HG03039 (cell line): ENCODE results near the gene EPC1.
"Not testable (repeated sequence)": the region's sequence is repeated elsewhere in the genome, so short reads cannot be mapped to it uniquely, and the experiment has no call there.

Experiments
- ATAC-seq: cut with Tn5 transposase; IDR thresholded peaks from one replicate; pipeline ENCODE4 v1.9.1; 2021; ENCODE audit warnings: mild to moderate bottlenecking, moderate library complexity; ENCODE audit not compliant: unreplicated experiment

EPC1 gene, protein sequence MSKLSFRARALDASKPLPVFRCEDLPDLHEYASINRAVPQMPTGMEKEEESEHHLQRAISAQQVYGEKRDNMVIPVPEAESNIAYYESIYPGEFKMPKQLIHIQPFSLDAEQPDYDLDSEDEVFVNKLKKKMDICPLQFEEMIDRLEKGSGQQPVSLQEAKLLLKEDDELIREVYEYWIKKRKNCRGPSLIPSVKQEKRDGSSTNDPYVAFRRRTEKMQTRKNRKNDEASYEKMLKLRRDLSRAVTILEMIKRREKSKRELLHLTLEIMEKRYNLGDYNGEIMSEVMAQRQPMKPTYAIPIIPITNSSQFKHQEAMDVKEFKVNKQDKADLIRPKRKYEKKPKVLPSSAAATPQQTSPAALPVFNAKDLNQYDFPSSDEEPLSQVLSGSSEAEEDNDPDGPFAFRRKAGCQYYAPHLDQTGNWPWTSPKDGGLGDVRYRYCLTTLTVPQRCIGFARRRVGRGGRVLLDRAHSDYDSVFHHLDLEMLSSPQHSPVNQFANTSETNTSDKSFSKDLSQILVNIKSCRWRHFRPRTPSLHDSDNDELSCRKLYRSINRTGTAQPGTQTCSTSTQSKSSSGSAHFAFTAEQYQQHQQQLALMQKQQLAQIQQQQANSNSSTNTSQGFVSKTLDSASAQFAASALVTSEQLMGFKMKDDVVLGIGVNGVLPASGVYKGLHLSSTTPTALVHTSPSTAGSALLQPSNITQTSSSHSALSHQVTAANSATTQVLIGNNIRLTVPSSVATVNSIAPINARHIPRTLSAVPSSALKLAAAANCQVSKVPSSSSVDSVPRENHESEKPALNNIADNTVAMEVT

GRCh38 chr10:32346551-32347362 is at the start of gene EPC1:
Gene EPC1 (minus strand): TSS chr10:32347158. CDS start chr10:32346915, 243 bp downstream.
- peak; percentile 56 for ATAC-seq

GRCh38 chr10:32393911-32394310 is 47.0 kb upstream of the EPC1 start:
- no peak for ATAC-seq

DNA sequence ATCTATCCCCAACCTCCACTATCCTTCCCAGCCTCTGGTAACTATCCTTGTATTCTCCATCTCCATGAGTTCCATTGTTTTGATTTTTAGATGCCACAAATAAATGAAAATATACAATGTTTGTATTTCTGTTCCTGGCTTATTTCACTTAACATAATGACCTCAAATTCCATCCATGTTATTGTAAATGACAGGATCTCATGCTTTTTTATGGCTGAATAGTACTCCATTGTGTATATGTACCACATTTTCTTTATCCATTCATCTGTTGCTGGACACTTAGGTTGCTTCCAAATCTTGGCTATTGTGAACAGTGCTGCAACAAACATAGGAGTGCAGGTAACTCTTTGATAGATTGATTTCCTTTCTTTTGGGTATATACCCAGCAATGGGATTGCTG is 45.3 kb upstream of the EPC1 start:
- not testable (repeated sequence) for ATAC-seq

DNA sequence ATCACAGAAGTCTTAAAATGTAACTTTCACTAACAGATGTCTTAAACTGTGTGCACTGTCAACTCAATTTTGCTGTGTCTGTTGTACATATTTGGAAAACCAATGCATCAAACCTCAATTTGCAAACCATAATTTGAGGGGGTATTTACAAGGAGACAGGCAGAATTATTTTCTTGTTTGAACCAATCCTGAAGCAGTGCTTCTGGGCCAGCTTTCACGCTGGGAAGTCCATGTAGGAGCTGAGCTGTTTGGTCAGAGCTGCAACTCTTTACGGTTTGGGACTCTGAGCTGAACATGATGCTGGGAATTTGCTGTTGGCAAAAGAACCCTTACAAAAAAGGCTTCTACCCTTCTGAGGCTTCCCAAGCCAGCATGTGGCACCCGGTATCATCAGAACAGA is 43.2 kb upstream of the EPC1 start:
- ATAC-seq = no peak

DNA sequence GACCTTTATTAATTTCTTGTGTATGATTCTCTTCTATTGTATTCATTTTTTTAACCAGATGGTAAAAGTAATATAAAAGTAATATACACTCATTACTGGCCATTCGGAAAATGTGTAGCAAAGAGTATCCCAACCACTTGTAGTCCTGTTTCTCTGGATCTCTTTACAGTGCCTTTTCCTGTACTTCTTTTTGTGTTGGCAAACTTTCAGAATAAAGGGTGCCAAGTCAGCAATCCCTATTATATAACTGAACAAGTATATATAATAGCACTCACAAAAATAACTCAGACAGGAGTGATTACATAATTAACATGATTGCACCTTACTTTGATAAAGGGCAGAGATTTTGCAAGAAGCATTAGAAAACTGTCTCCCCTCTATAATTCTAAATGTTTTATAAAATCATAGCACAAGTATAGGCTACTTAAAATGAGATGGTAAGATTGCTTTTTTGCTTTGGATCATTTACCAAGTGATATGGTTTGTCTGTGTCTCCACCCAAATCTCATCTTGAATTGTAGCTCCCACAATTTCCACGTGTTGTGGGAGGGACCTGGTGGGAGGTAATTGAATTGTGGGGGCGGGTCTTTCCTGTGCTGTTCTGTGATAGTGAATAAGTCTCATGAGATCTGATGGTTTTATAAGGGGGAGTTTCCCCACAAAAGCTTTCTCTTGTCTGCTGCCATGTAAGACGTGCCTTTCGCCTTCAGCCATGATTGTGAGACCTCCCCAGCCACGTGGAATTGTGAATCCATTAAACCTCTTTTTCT is 41.5 kb upstream of the EPC1 start:
- no peak for ATAC-seq

DNA sequence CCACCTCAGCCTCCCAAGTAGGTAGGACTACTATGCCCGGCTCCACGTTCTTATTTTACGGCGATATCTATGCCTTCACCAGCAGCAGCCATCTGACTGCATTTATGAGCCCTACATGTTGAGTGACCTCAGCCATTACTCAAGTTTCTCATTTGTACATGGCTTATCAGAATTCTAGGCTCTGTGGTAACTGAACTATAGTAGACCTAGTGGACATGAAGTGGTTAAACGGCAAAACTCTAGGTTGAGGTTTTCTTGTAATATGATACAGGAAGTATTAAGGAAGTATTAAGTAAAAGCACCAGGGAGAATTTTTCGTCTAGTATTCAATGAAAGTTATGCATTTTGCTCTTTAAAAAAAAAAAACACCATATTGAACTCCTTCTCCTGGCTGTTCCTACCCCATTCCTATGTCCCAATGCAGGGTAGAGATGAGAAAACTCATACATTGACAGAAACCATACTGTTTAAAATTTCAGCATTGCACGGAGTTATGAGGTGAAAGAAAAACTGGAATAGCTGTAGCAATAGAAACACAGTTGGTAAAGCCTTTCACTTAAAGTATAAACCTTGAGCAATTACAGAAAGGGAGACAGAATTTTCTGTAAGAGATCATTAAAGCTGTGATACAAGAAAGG is 39.8 kb upstream of the EPC1 start:
- no peak for ATAC-seq

DNA sequence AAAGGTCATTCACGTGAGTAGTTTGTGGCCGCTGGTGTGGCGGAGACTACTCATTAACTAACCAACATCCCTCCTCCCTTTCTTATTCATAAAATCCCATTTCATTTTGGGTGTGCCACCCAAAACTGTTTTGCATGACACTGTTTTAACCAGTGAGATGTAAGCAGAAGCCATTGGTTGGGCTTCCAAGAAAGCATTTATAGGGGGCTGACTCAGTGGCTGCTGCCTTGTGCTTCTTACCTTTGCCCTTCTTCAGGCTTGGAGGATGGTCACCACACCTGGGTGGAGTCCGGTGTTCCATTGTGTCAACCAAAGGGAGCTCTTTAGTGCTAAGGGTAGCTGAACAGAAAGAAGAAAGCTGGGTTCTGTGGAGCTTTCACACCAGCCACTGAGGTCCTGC is 37.2 kb upstream of the EPC1 start:
- ATAC-seq = no peak

- no peak for ATAC-seq
Measured at GRCh38 chr10:32381165-32381564, 34.2 kb upstream of the EPC1 start.

DNA sequence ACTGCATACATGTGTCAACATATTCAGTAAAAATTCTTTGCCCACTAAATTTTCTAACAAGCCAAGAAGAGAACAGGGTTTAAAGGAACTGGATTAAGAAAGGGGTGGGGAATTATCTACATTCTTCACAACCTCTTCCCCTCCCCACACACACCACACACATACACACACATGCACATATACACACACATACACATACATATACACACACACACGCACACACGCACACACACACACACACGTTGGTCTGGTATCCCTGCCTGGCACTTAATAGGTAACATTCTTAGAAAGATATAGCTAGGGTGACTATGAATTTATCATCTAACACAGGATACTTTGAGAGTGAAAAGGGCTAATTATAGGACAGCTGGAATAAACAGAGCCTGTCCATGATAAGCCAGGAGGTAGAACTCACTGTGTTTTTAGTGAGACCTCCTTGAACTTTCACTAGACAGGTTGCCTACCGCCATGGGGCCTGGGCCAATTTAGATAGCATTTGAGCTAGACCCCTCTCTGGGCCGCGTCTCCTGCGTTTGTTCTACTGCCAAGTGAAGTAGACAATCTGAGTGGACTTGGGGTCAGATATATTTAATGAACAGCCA is 33.1 kb upstream of the EPC1 start:
- no peak for ATAC-seq

DNA sequence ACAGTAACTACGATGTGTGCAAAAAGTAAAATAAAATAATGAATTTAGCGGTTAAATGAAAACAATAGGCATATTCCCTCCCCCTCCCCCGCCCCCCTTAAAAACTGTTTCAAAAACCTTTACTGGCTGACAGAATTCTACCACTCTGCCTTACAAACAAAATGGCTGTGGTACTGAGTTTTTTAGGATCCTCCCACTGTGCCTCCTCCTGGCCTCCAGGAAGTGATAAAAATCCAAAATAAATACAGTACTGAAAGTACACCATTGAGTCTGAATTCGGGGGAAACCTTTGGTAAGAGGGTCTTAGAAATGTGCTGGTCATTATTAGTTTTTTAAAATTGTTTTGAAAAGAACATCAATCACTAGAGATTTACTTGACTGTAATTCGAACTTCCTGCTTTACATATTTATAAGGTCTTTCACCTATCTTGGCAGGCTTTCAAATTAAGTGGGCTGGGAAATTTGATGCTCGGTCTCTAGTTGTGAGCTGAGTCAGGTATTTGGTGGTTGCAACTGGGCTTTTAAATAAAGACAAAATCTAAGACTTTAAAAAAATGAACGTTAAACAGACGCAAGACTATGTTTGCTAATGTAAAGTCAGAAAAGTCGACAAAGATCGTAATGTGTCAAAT is 32.5 kb upstream of the EPC1 start:
- ATAC-seq = no peak

- peak; percentile 96 for ATAC-seq
Measured at GRCh38 chr10:32378363-32379317, 31.7 kb upstream of the EPC1 start.

- no peak for ATAC-seq
Measured at GRCh38 chr10:32377458-32378259, 30.7 kb upstream of the EPC1 start.

- ATAC-seq = no peak
Measured at GRCh38 chr10:32376771-32377170, 29.8 kb upstream of the EPC1 start.

DNA sequence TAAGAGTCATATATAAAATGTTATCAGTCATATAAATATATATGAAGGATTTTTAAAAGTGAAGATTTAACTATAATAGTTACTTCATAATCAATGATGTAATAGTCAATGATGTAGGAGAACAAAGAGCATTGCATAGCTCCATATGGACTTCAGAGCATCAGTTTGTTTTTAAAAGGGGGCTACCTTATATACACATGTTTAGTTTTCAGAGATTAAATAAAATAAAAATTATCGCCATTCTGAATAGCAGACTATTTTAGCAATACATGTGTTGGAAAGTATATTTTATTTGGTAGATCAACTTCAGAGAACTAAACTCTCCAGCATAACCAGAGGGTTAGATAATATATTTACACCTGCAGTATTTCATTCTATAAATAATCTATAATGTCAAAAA is 29.1 kb upstream of the EPC1 start:
- ATAC-seq = no peak

DNA sequence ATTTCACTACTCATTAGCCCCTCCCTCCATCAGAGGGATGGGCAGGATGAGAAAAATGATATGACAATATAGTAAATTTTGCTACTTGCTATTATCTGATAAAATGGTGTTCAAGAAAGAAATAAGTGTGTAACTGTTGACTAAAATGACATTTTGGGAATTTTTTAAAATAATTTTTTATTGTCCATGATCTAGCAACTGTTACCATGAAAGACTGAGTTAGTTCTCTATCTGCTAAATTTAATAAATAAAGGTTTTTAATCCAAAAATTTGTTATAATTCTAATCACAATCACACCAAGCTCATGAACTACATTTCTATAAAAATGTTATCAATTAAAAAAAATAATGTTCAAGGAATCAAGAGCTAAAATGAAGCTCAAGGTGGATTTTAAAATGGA is 28.7 kb upstream of the EPC1 start:
- ATAC-seq = no peak

DNA sequence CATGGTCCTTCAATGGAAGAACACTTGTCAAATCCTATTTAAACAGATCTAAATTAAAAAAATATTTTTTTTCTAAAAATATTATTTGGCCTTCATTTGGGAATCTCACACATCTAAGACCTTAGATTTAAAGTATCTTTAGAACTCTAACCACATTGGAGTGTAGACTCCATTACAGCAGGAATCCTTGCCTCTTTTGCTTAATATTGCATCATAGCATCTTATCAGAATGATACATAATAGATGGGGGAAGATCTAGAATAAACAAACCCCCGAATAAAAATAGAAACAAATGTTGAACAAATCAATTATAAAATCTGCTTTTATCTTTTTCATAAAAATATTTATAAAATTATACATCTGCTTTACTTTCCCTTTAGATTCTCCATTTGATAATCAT is 27.6 kb upstream of the EPC1 start:
- no peak for ATAC-seq

- no peak for ATAC-seq
Measured at GRCh38 chr10:32373496-32373895, 26.5 kb upstream of the EPC1 start.
